Upper lobe of left lung (tissue), 4 donors: ENCODE measurements around the gene GUCA2A.

ENCODE experiments used
- EP300 ChIP-seq, 4 donors: sonication (generic); formaldehyde crosslinking; IDR thresholded peaks; one replicate each; pipeline ENCODE4 v1.5.1; 2017; ENCODE audit warnings: antibody characterized with exemption in 4 of 4, control low read depth in 2 of 4
- POLR2A ChIP-seq, 4 donors: fragments of 450-650 bp; IDR thresholded peaks; one replicate each; pipeline ENCODE4 v1.5.1; 2016 to 2017; ENCODE audit warnings: antibody characterized with exemption in 4 of 4, mild to moderate bottlenecking in 2 of 4
- TF ChIP-seq, protein P1 (sequence below), 6 experiments: fragments of 450-650 bp in 4 of 6; fragments of 200-600 bp in 2 of 6; sonication (generic) in 2 of 6; IDR thresholded peaks; one replicate each; pipeline ENCODE4 v1.5.1; 2016 to 2019; ENCODE audit warnings: antibody characterized with exemption in 6 of 6

DNA sequence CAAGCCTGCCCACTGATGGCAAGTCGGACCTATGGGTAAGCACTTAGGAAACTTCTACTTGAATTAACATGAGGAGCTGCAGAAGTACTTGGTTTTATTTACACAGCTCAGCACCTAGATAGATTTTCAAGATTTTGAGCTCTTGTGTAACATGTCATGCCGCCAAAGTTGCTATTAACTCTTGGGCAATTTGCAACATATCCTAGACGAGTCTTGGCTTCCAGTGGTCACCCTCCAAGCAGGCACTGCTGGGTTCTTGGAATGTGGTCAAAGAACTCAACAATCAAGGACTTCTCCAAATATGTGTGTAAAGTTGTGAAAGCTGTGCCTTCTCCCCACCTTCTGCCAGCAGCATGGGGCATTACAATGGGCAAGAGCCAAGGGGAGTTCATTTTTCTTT, 29.1 kb downstream of the GUCA2A start:
- TF ChIP-seq EP300 (IDR thresholded peaks at IDR 0.05) (peak in 1 of 4 donors; percentile 47), POLR2A (IDR thresholded peaks at IDR 0.05) (no peak)
- TF ChIP-seq, protein P1, sequence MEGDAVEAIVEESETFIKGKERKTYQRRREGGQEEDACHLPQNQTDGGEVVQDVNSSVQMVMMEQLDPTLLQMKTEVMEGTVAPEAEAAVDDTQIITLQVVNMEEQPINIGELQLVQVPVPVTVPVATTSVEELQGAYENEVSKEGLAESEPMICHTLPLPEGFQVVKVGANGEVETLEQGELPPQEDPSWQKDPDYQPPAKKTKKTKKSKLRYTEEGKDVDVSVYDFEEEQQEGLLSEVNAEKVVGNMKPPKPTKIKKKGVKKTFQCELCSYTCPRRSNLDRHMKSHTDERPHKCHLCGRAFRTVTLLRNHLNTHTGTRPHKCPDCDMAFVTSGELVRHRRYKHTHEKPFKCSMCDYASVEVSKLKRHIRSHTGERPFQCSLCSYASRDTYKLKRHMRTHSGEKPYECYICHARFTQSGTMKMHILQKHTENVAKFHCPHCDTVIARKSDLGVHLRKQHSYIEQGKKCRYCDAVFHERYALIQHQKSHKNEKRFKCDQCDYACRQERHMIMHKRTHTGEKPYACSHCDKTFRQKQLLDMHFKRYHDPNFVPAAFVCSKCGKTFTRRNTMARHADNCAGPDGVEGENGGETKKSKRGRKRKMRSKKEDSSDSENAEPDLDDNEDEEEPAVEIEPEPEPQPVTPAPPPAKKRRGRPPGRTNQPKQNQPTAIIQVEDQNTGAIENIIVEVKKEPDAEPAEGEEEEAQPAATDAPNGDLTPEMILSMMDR (IDR thresholded peaks at IDR 0.05): no peak
